Activated naive CD4-positive, alpha-beta T cell treated with anti-CD3 and anti-CD28 coated beads, Interleukin-2, amount 50 U/mL, for 24 hours (primary cell): Measurements from ENCODE around the gene PTPN1.
"Not testable (repeated sequence)": the region's sequence is repeated elsewhere in the genome, so short reads cannot be mapped to it uniquely, and the experiment has no call there.

ENCODE experiments used
- H3K27ac Mint-ChIP-seq: one replicate; pipeline ENCODE4 v1.8.0; 2021; ENCODE audit warnings: mild to moderate bottlenecking, mixed read lengths
- H3K27me3 Mint-ChIP-seq: one replicate; pipeline ENCODE4 v1.8.0; 2021; ENCODE audit warnings: mixed read lengths
- H3K36me3 Mint-ChIP-seq: one replicate; pipeline ENCODE4 v1.8.0; 2021; ENCODE audit warnings: mixed read lengths
- H3K4me1 Mint-ChIP-seq: one replicate; pipeline ENCODE4 v1.8.0; 2021; ENCODE audit warnings: mixed read lengths
- H3K4me3 Mint-ChIP-seq: one replicate; pipeline ENCODE4 v1.8.0; 2021; ENCODE audit warnings: mild to moderate bottlenecking, mixed read lengths
- H3K9me3 Mint-ChIP-seq: one replicate; pipeline ENCODE4 v1.8.0; 2021; ENCODE audit warnings: mixed read lengths

PTPN1 gene

DNA sequence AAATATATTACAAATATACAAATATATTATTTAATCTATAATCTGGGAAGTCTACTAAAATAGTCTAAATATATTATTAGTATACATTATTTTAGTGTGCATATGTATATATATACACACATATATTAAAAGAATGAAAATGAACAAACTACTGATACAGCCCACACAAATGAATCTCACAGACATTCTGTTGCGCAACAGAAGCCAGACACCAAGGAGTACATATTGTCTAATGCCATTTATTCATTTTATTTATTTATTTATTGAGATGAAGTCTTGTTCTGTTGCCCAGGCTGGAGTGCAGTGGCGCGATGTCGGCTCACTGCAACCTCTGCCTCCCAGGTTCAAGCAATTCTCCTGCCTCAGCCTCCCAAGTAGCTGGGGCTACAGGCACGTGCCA is 35.8 kb upstream of the PTPN1 start:
- not testable (repeated sequence) for H3K27me3 Mint-ChIP-seq, H3K27ac Mint-ChIP-seq, H3K4me3 Mint-ChIP-seq, H3K9me3 Mint-ChIP-seq, H3K36me3 Mint-ChIP-seq
- peaks cover 17% of the 10 kb centered on the region for H3K4me1 Mint-ChIP-seq

GRCh38 chr20:50475681-50476292 is 34.4 kb upstream of the PTPN1 start:
- H3K27me3 Mint-ChIP-seq = no peaks in the 10 kb centered on the region
- H3K4me1 Mint-ChIP-seq = peaks cover 13% of the 10 kb centered on the region
- no peaks in the 10 kb centered on the region for H3K9me3 Mint-ChIP-seq
- H3K36me3 Mint-ChIP-seq = no peaks in the 10 kb centered on the region
- H3K27ac Mint-ChIP-seq = no peak overlapping the region
- no peak overlapping the region for H3K4me3 Mint-ChIP-seq

- no peak overlapping the region for H3K27ac Mint-ChIP-seq
- H3K4me1 Mint-ChIP-seq = peaks cover 6% of the 10 kb centered on the region
- H3K27me3 Mint-ChIP-seq = no peaks in the 10 kb centered on the region
- no peaks in the 10 kb centered on the region for H3K9me3 Mint-ChIP-seq
- H3K4me3 Mint-ChIP-seq = no peak overlapping the region
- no peaks in the 10 kb centered on the region for H3K36me3 Mint-ChIP-seq
Observed at GRCh38 chr20:50477239-50477872, 32.8 kb upstream of the PTPN1 start.

GRCh38 chr20:50478162-50478990 is 31.8 kb upstream of the PTPN1 start:
- Mint-ChIP-seq H3K27ac (no peak overlapping the region), H3K27me3 (no peaks in the 10 kb centered on the region), H3K36me3 (no peaks in the 10 kb centered on the region), H3K4me3 (no peak overlapping the region), H3K9me3 (no peaks in the 10 kb centered on the region), H3K4me1 (peaks cover 14% of the 10 kb centered on the region)

DNA sequence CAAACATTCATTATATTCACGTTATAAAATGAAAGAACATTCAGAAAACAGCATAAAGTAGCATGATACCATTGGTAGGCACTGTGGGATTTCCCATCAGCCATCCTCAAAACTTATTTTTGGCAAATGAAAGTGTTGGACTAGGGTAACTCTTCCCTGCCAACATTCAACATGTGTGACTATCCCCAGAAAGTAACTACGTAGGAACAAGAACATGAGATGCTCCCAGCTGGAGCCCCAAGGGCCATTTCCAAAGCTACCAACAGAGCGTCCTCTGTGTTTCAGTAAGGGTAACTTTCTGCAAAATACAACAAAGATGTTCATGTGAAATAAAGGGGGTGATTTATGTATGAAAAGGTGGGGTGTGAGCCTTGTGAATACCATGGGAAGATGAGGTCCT is 28.4 kb upstream of the PTPN1 start:
- H3K4me3 Mint-ChIP-seq = peak overlapping the region; percentile 11
- H3K36me3 Mint-ChIP-seq = no peaks in the 10 kb centered on the region
- H3K9me3 Mint-ChIP-seq = no peaks in the 10 kb centered on the region
- H3K27me3 Mint-ChIP-seq = no peaks in the 10 kb centered on the region
- peaks cover 26% of the 10 kb centered on the region for H3K4me1 Mint-ChIP-seq
- peak overlapping the region; percentile 72 for H3K27ac Mint-ChIP-seq

- Mint-ChIP-seq H3K4me1 (peaks cover 26% of the 10 kb centered on the region), H3K4me3 (peak overlapping the region; percentile 86), H3K9me3 (no peaks in the 10 kb centered on the region), H3K27me3 (no peaks in the 10 kb centered on the region), H3K36me3 (no peaks in the 10 kb centered on the region), H3K27ac (peak overlapping the region; percentile 97)
Observed at GRCh38 chr20:50482396-50482981, 27.7 kb upstream of the PTPN1 start.

- Mint-ChIP-seq H3K9me3 (no peaks in the 10 kb centered on the region), H3K36me3 (no peaks in the 10 kb centered on the region), H3K27me3 (no peaks in the 10 kb centered on the region), H3K4me1 (peaks cover 19% of the 10 kb centered on the region), H3K4me3 (peak overlapping the region; percentile 86), H3K27ac (peak overlapping the region; percentile 97)
Observed at GRCh38 chr20:50484271-50484976, 25.8 kb upstream of the PTPN1 start.

- H3K4me1 Mint-ChIP-seq = peaks cover 22% of the 10 kb centered on the region
- no peaks in the 10 kb centered on the region for H3K9me3 Mint-ChIP-seq
- no peak overlapping the region for H3K4me3 Mint-ChIP-seq
- H3K27ac Mint-ChIP-seq = no peak overlapping the region
- H3K36me3 Mint-ChIP-seq = no peaks in the 10 kb centered on the region
- no peaks in the 10 kb centered on the region for H3K27me3 Mint-ChIP-seq
Observed at GRCh38 chr20:50487397-50487796, 22.8 kb upstream of the PTPN1 start.

DNA sequence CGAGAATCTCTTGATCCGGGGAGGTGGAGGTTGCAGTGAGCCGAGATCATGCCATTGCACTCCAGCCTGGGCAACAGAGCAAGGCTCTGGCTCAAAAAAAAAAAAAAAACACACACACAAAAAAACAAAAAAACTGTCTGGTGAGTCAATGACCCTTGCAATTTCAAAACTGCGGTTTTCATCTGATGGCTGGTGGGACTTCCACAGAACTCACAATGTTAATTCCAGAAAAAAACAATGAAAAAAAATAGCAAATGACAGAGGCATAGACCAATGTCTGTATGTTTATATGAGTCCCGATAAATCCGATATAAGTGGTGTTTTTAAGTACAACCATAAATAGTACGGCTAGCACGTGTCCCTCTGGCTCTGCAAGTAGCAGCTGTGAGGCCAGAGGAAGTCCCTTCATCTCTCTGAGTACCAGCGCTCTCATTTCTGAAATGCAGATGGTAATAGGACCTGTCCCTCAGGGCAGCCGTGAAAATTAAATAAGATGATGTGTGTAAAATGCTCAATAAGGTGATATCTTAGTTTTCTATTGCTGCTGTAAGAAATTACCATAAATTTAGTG is 21.9 kb upstream of the PTPN1 start:
- no peak overlapping the region for H3K27ac Mint-ChIP-seq
- no peaks in the 10 kb centered on the region for H3K27me3 Mint-ChIP-seq
- H3K9me3 Mint-ChIP-seq = no peaks in the 10 kb centered on the region
- peaks cover 24% of the 10 kb centered on the region for H3K4me1 Mint-ChIP-seq
- H3K36me3 Mint-ChIP-seq = no peaks in the 10 kb centered on the region
- H3K4me3 Mint-ChIP-seq = no peak overlapping the region

DNA sequence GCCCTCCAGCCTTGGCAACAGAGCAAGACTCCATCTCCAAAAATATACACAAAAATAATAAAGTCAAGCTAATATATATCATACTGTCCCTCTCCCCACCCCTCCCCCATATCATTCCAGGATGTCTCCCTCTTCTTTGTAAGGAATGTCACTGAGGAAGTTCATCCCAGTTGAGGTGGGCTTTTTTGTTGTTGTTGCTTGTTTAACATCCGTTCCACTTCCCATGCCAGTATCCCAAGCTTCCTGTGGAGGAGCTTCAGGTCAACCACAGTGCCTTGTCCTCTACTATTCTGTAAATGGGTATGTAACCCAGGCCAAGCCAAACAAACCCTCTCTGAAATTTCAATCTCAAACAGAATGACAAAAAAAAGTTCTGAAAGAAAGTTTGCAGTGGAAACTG is 19.0 kb upstream of the PTPN1 start:
- Mint-ChIP-seq H3K36me3 (no peaks in the 10 kb centered on the region), H3K27me3 (no peaks in the 10 kb centered on the region), H3K27ac (no peak overlapping the region), H3K4me1 (peaks cover 18% of the 10 kb centered on the region), H3K9me3 (no peaks in the 10 kb centered on the region), H3K4me3 (no peak overlapping the region)

DNA sequence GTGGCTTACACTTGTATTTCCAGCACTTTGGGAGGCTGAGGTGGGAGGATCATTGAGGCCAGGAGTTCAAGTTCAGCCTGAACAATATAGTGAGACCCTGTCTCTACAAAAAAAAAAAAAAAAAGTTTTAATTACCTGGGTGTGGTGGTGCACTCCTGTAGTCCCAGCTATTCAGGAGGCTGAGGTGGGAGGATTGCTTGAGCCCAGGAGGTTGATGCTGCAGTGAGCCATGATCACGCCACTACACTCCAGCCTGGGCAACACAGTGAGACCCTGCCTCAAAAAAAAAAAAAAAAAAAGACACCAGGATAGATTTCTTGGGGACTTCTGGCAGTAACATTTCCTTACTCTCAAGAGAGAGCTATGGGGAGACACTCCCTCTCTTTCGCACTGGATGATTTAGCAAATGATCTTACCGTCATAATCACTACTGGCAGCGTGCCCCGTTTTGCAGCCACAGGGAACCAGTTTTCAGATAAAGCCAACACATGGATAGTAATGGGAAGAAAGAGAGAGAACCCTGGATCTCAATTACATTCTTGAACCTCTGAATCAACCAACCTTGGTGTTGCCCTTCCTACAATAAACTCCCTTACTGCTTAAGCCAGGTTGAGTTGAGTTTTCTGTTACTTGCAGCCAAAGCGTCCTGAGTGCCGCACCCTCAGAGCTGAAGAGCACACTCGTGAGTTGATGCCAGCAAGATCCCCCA is 18.1 kb upstream of the PTPN1 start:
- Mint-ChIP-seq H3K27me3 (no peaks in the 10 kb centered on the region), H3K4me3 (no peak overlapping the region), H3K36me3 (no peaks in the 10 kb centered on the region), H3K9me3 (no peaks in the 10 kb centered on the region), H3K27ac (peak overlapping the region; percentile 92), H3K4me1 (peaks cover 18% of the 10 kb centered on the region)

- peaks cover 18% of the 10 kb centered on the region for H3K4me1 Mint-ChIP-seq
- H3K4me3 Mint-ChIP-seq = no peak overlapping the region
- no peak overlapping the region for H3K27ac Mint-ChIP-seq
- no peaks in the 10 kb centered on the region for H3K9me3 Mint-ChIP-seq
- H3K36me3 Mint-ChIP-seq = no peaks in the 10 kb centered on the region
- no peaks in the 10 kb centered on the region for H3K27me3 Mint-ChIP-seq
Observed at GRCh38 chr20:50493881-50494253, 16.3 kb upstream of the PTPN1 start.

DNA sequence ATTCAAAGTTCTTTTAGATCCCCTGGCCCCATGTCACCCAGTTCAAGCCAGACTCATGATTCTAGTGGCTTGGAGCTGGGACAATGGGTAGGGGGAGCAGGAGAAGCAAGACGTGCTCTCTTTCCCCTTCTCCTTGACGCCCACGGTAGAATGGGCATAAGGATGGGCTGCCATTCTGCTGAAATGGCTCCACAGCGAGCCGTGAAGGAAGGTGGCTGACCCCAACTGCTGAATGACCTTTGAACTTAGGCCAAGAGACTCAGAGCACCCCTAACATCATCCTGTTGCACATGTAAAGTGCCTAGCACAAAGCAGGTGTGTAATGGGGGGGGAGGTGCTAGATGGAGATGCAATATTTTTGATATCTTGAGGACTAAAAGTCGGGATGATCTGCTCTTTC is 15.8 kb upstream of the PTPN1 start:
- H3K4me1 Mint-ChIP-seq = peaks cover 18% of the 10 kb centered on the region
- no peak overlapping the region for H3K27ac Mint-ChIP-seq
- H3K27me3 Mint-ChIP-seq = no peaks in the 10 kb centered on the region
- no peak overlapping the region for H3K4me3 Mint-ChIP-seq
- H3K36me3 Mint-ChIP-seq = no peaks in the 10 kb centered on the region
- no peaks in the 10 kb centered on the region for H3K9me3 Mint-ChIP-seq

- Mint-ChIP-seq H3K27ac (no peak overlapping the region), H3K4me3 (no peak overlapping the region), H3K9me3 (no peaks in the 10 kb centered on the region), H3K27me3 (no peaks in the 10 kb centered on the region), H3K36me3 (no peaks in the 10 kb centered on the region), H3K4me1 (peaks cover 18% of the 10 kb centered on the region)
Observed at GRCh38 chr20:50496773-50497385, 13.3 kb upstream of the PTPN1 start.
